DMS153 treated with DMSO at 0.1 percent for 48 hours (cell line): ENCODE data around the gene PRDM7.

ENCODE experiments used
- DNase-seq: peaks from one replicate; lab custom pipeline; 2025; ENCODE audit not compliant: unreplicated experiment; lab: John Stamatoyannopoulos, UW

Gene PRDM7

GRCh38 chr16:90040152-90041023 is 36.7 kb downstream of the PRDM7 start:
- no peak for DNase-seq

GRCh38 chr16:90037276-90037675 is 39.9 kb downstream of the PRDM7 start:
- DNase-seq, result no peak

GRCh38 chr16:90035902-90036301 is 41.2 kb downstream of the PRDM7 start:
- no peak for DNase-seq

- DNase-seq, result no peak
Observed at GRCh38 chr16:90034504-90034903, 42.6 kb downstream of the PRDM7 start.

GRCh38 chr16:90033387-90033786 is 43.7 kb downstream of the PRDM7 start:
- no peak for DNase-seq

GRCh38 chr16:90032674-90033331 is 44.3 kb downstream of the PRDM7 start:
- DNase-seq, result no peak

- DNase-seq, result no peak
Observed at GRCh38 chr16:90031931-90032673, 45.0 kb downstream of the PRDM7 start.

- DNase-seq, result no peak
Observed at GRCh38 chr16:90031186-90031930, 45.8 kb downstream of the PRDM7 start.

- DNase-seq, result no peak
Observed at GRCh38 chr16:90028985-90029384, 48.1 kb downstream of the PRDM7 start.

- DNase-seq, result no peak
Observed at GRCh38 chr16:90027611-90028010, 49.5 kb downstream of the PRDM7 start.

GRCh38 chr16:90026135-90026534 is 51.0 kb downstream of the PRDM7 start:
- DNase-seq, result no peak

- no peak for DNase-seq
Observed at GRCh38 chr16:90023078-90023447, 54.1 kb downstream of the PRDM7 start.

- peak; percentile 81 for DNase-seq
Observed at GRCh38 chr16:90022209-90023077, 54.7 kb downstream of the PRDM7 start.

GRCh38 chr16:90020838-90021382 is 56.2 kb downstream of the PRDM7 start:
- peak; percentile 20 for DNase-seq

- DNase-seq, result peak; percentile 11
Observed at GRCh38 chr16:90020260-90020837, 56.8 kb downstream of the PRDM7 start.

GRCh38 chr16:90019543-90020259 is 57.4 kb downstream of the PRDM7 start:
- peak; percentile 20 for DNase-seq

GRCh38 chr16:90018652-90019542 is 58.2 kb downstream of the PRDM7 start, which contains the start of gene DBNDD1:
Gene DBNDD1 (minus strand): TSS chr16:90019456. CDS start chr16:90019341, 115 bp downstream.
- peak; percentile 14 for DNase-seq

GRCh38 chr16:90018297-90018651 is 58.9 kb downstream of the PRDM7 start:
- DNase-seq, result no peak
